Chondrocyte (in vitro differentiated cells): ENCODE measurements around the gene CYTH3. TPM values are rescaled to one million over a fixed set of nuclear protein-coding genes. Genes with fewer than 3 reads are reported as not detected.
"Not testable (repeated sequence)": the region's sequence is repeated elsewhere in the genome, so short reads cannot be mapped to it uniquely, and the experiment has no call there.

Experiments used
- DNase-seq: peaks from one replicate; pipeline ENCODE4 v3.0.0; 2021; ENCODE audit warnings: mixed read lengths, low spot score
- H3K27ac Mint-ChIP-seq: one replicate; pipeline ENCODE4 v1.8.0; 2021; ENCODE audit warnings: mild to moderate bottlenecking, moderate library complexity, mixed read lengths; ENCODE audit not compliant: unreplicated experiment
- H3K27me3 Mint-ChIP-seq: 2 replicates; pipeline ENCODE4 v1.8.0; 2021; ENCODE audit warnings: low read depth, mixed read lengths
- H3K36me3 Mint-ChIP-seq: 2 replicates; pipeline ENCODE4 v1.8.0; 2021; ENCODE audit warnings: low read depth, mixed read lengths
- H3K4me1 Mint-ChIP-seq: 2 replicates; pipeline ENCODE4 v1.8.0; 2021; ENCODE audit warnings: low read depth, mild to moderate bottlenecking, mixed read lengths
- H3K4me3 Mint-ChIP-seq: one replicate; pipeline ENCODE4 v1.8.0; 2021; ENCODE audit warnings: mild to moderate bottlenecking, moderate library complexity, mixed read lengths; ENCODE audit not compliant: unreplicated experiment
- H3K9me3 Mint-ChIP-seq: 2 replicates; pipeline ENCODE4 v1.8.0; 2021; ENCODE audit warnings: low read depth, mixed read lengths
- CTCF ChIP-seq: fragments of 200-600 bp; sonication (generic); IDR thresholded peaks from 2 replicates; pipeline ENCODE4 v1.5.0; 2021; ENCODE audit warnings: antibody characterized with exemption, mild to moderate bottlenecking, moderate library complexity
- total RNA-seq: library from RNA; stranded (reverse); gene quantifications from 3 replicates; pipeline ENCODE4 v1.2.1, GENCODE V29; 2021

CYTH3 gene
- total RNA-seq, 1 donor from 2014 or later: 58.4 TPM

- H3K27me3 Mint-ChIP-seq: no peaks in the 10 kb centered on the region
- TF ChIP-seq CTCF: no peak
- no peak for DNase-seq
Measured at GRCh38 chr7:6200971-6201370, 71.5 kb downstream of the CYTH3 start.

DNA sequence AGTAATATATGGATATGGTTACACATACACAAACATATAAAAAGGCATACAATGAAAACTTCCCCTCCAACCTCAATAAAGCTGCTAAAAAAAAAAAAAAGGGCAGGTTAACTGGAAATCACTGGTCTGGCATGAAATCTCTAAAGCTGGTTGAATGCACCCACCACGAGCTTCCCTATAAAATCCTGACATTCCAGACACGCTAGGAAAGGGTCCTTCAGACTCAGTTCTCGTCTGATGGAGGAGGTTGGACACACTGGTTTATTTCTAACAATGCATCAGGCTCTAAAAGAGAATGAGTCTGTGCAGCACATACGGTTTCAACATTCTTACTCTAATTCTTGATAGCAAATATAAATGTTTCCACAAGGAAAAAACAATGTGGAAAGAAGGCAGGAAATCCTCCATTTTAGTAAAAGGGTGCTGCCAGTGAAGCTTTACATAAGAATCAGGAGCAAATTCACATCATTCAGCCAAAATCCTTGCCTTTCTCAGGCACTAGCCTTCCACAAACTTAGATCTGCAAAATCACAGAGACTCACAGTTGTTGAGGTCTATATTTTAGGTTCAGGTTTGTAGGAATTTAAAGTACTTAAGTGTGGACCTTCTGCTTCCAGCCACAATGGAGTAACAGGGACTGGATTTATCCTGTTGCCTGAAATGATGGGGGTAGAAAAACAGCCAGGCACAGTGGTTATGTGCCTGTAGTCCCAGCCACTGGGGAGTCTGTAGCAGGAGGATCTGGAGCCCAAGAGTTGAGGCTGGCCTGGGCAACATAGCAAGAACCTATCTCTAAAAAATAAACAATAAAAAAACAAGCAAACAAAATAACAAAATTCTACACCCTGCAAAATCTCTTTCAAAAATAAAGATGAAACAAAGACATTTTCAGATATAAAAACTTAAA lies 73.5 kb downstream of the CYTH3 start:
- H3K4me1 Mint-ChIP-seq: peaks cover 61% of the 10 kb centered on the region
- H3K4me3 Mint-ChIP-seq: no peak overlapping the region
- no peak for DNase-seq
- H3K27me3 Mint-ChIP-seq: no peaks in the 10 kb centered on the region
- peaks cover 4% of the 10 kb centered on the region for H3K36me3 Mint-ChIP-seq
- no peak for TF ChIP-seq CTCF
- H3K27ac Mint-ChIP-seq: no peak overlapping the region
- H3K9me3 Mint-ChIP-seq: no peaks in the 10 kb centered on the region

More at GRCh38 chr7:6200971-6201370, 71.5 kb downstream of the CYTH3 start:
- Mint-ChIP-seq H3K4me1 (peaks cover 75% of the 10 kb centered on the region), H3K27ac (no peak overlapping the region), H3K9me3 (no peaks in the 10 kb centered on the region), H3K4me3 (no peak overlapping the region), H3K36me3 (peaks cover 3% of the 10 kb centered on the region)

GRCh38 chr7:6197801-6198551 lies 74.4 kb downstream of the CYTH3 start:
- DNase-seq: no peak
- no peak for TF ChIP-seq CTCF
- H3K36me3 Mint-ChIP-seq: peaks cover 4% of the 10 kb centered on the region
- no peak overlapping the region for H3K4me3 Mint-ChIP-seq
- H3K27me3 Mint-ChIP-seq: no peaks in the 10 kb centered on the region
- peaks cover 58% of the 10 kb centered on the region for H3K4me1 Mint-ChIP-seq
- H3K27ac Mint-ChIP-seq: peak overlapping the region; percentile 32
- H3K9me3 Mint-ChIP-seq: no peaks in the 10 kb centered on the region

GRCh38 chr7:6193709-6194108 lies 78.7 kb downstream of the CYTH3 start:
- H3K27ac Mint-ChIP-seq: peak overlapping the region; percentile 9
- no peak overlapping the region for H3K4me3 Mint-ChIP-seq
- DNase-seq: no peak

GRCh38 chr7:6190563-6190962 lies 81.9 kb downstream of the CYTH3 start:
- not testable (repeated sequence) for H3K9me3 Mint-ChIP-seq, H3K4me3 Mint-ChIP-seq, H3K27me3 Mint-ChIP-seq, DNase-seq
- H3K36me3 Mint-ChIP-seq: peaks cover 25% of the 10 kb centered on the region
- H3K4me1 Mint-ChIP-seq: peaks cover 20% of the 10 kb centered on the region
- H3K27ac Mint-ChIP-seq: peak overlapping the region; percentile 32

More at GRCh38 chr7:6193709-6194108, 78.7 kb downstream of the CYTH3 start:
- peaks cover 6% of the 10 kb centered on the region for H3K36me3 Mint-ChIP-seq
- H3K9me3 Mint-ChIP-seq: no peaks in the 10 kb centered on the region
- H3K27me3 Mint-ChIP-seq: no peaks in the 10 kb centered on the region
- H3K4me1 Mint-ChIP-seq: peaks cover 36% of the 10 kb centered on the region
- TF ChIP-seq CTCF: no peak
